K562 (cell line): ENCODE data around the gene PIAS3. TPM values are rescaled to one million over a fixed set of nuclear protein-coding genes. Genes with fewer than 3 reads are reported as not detected.

Experiments
- ADNP ChIP-seq: fragments of 200-800 bp; sonication (Bioruptor generic); IDR thresholded peaks from 2 replicates; pipeline ENCODE4 v1.6.1; 2016; ENCODE audit warnings: missing genetic modification characterization, missing compliant biosample characterization
- E2F5 ChIP-seq: sonication (generic); formaldehyde crosslinking; IDR thresholded peaks from 2 replicates; pipeline ENCODE4 v1.8.0; 2022; ENCODE audit warnings: mild to moderate bottlenecking, missing genetic modification reagents
- ETV5 ChIP-seq: sonication (generic); formaldehyde crosslinking; IDR thresholded peaks from 2 replicates; pipeline ENCODE4 v1.4.0; 2020; ENCODE audit warnings: low read depth, mild to moderate bottlenecking, missing genetic modification reagents
- GABPB1 ChIP-seq: sonication (generic); formaldehyde crosslinking; IDR thresholded peaks from 2 replicates; pipeline ENCODE4 v1.8.0; 2022; ENCODE audit warnings: mild to moderate bottlenecking, missing genetic modification reagents
- GMEB1 ChIP-seq: fragments of 250-450 bp; sonication (Bioruptor Pico); IDR thresholded peaks from 2 replicates; pipeline ENCODE4 v1.4.0; 2020; ENCODE audit warnings: mild to moderate bottlenecking
- NCOR1 ChIP-seq: fragments of 450-650 bp; IDR thresholded peaks from 2 replicates; pipeline ENCODE4 v1.6.1; 2016; ENCODE audit warnings: mild to moderate bottlenecking, moderate library complexity
- NFXL1 ChIP-seq: fragments of 450-650 bp; formaldehyde crosslinking; IDR thresholded peaks from 2 replicates; pipeline ENCODE4 v1.4.0; 2021; ENCODE audit warnings: mild to moderate bottlenecking
- PML ChIP-seq: IDR thresholded peaks from 2 replicates; pipeline ENCODE4 v1.6.1; 2012; ENCODE audit warnings: low read length, inconsistent platforms
- RBM15 ChIP-seq: fragments of 200-400 bp; formaldehyde crosslinking; IDR thresholded peaks from 2 replicates; pipeline ENCODE4 v1.6.1; 2018; ENCODE audit warnings: mild to moderate bottlenecking, low read length, moderate library complexity; ENCODE audit not compliant: insufficient read depth
- STAT5A ChIP-seq: IDR thresholded peaks from 2 replicates; pipeline ENCODE4 v1.6.1; 2012; ENCODE audit warnings: low read length, inconsistent platforms, borderline replicate concordance
- TGIF2 ChIP-seq: sonication (generic); formaldehyde crosslinking; IDR thresholded peaks from 2 replicates; pipeline ENCODE4 v1.8.1; 2022; ENCODE audit warnings: mild to moderate bottlenecking, missing genetic modification reagents, moderate library complexity
- THAP12 ChIP-seq: fragments of 250-450 bp; sonication (Bioruptor Pico); IDR thresholded peaks from 2 replicates; pipeline ENCODE4 v1.9.0; 2021; ENCODE audit warnings: mild to moderate bottlenecking, inconsistent platforms
- ZBTB1 ChIP-seq: sonication (generic); formaldehyde crosslinking; IDR thresholded peaks from 2 replicates; pipeline ENCODE4 v1.8.1; 2023; ENCODE audit warnings: missing genetic modification reagents, low read depth, mild to moderate bottlenecking, borderline replicate concordance
- ZBTB26 ChIP-seq: fragments of 450-650 bp; formaldehyde crosslinking; IDR thresholded peaks from 2 replicates; pipeline ENCODE4 v1.4.0; 2022; ENCODE audit warnings: missing genetic modification characterization
- ZBTB49 ChIP-seq: sonication (generic); formaldehyde crosslinking; IDR thresholded peaks from 2 replicates; pipeline ENCODE4 v1.8.0; 2022; ENCODE audit warnings: missing genetic modification reagents, mild to moderate bottlenecking, borderline replicate concordance
- ZBTB8A ChIP-seq: fragments of 450-650 bp; IDR thresholded peaks from 2 replicates; pipeline ENCODE4 v1.6.1; 2018; ENCODE audit warnings: mild to moderate bottlenecking, moderate library complexity; ENCODE audit not compliant: partially characterized antibody
- ZNF431 ChIP-seq: sonication (generic); formaldehyde crosslinking; IDR thresholded peaks from 2 replicates; pipeline ENCODE4 v1.8.0; 2022; ENCODE audit warnings: mild to moderate bottlenecking, missing genetic modification reagents
- ZNF644 ChIP-seq: fragments of 200-800 bp; sonication (Bioruptor generic); IDR thresholded peaks from 2 replicates; pipeline ENCODE4 v1.6.1; 2016; ENCODE audit warnings: low read depth, missing genetic modification characterization, missing compliant biosample characterization
- polyA plus RNA-seq, 8 experiments: library from polyadenylated mRNA; depleted of rRNA in 4 of 8; stranded (reverse) in 5 of 8; unstranded in 3 of 8; fragments of >200 nt; fragmentation: Nextera tagmentation in 2 of 8; fragmentation: Illumina TruSeq in 1 of 8; extraction: Ambion mirVana in 2 of 8; extraction: Trizol in 1 of 8; gene quantifications; 2 replicates each; pipeline versions ENCODE4 v1.2.1 to v1.2.3, GENCODE V29; 2011 to 2014; ENCODE audit warnings: inconsistent platforms in 1 of 8, missing spikeins in 1 of 8
- total RNA-seq, 7 experiments: library from RNA; depleted of rRNA in 6 of 7; stranded (reverse); fragments of >200 nt in 6 of 7; fragmentation: Illumina TruSeq in 2 of 7; extraction: Trizol in 2 of 7; gene quantifications; 2 replicates each; pipeline versions ENCODE4 v1.2.1 to v1.2.3, GENCODE V29; 2011 to 2021; ENCODE audit warnings: low replicate concordance in 1 of 7

The PIAS3 gene
- total and polyA plus RNA-seq, 9 of the 15 experiments (the other 6 are each of a cell fraction or from before 2014, with no cell fraction given) = 1.1 to 25.6 (median 7.9) TPM

GRCh38 chr1:145823565-145824498 is 35.0 kb downstream of the PIAS3 start, which contains the start of the genes POLR3C and RNF115 (continued):
- TF ChIP-seq GMEB1 (CRISPR knock-in tag) (peak; percentile 63), ADNP (tag) (no peak), ZBTB26 (CRISPR knock-in tag) (no peak), ZBTB8A (no peak), GABPB1 (CRISPR knock-in tag) (peak; percentile 90), ZNF644 (tag) (0 out of 2 replicates have a peak, but pooled peaks have one; percentile 44), E2F5 (peak; percentile 87; the same call in 1 of the 2 replicates), TGIF2 (CRISPR knock-in tag) (0 out of 2 replicates have a peak, but pooled peaks have one; percentile 31), STAT5A (no peak), RBM15 (no peak), PML (no peak; the same call in 1 of the 2 replicates), ZBTB49 (no peak), ZBTB1 (CRISPR knock-in tag) (0 out of 2 replicates have a peak, but pooled peaks have one; percentile 51), ZNF431 (CRISPR knock-in tag) (no peak), NCOR1 (peak; percentile 28), THAP12 (peak; percentile 44; the same call in 1 of the 2 replicates), ETV5 (peak; percentile 25; the same call in 1 of the 2 replicates), NFXL1 (no peak)
